Measurements from ENCODE around the gene C1orf74. TPM values are rescaled to one million over a fixed set of nuclear protein-coding genes. Genes with fewer than 3 reads are reported as not detected.

C1orf74 gene
- polyA plus RNA-seq, result under 1 TPM; 0.22 to 0.56 (median 0.44) TPM

DNA sequence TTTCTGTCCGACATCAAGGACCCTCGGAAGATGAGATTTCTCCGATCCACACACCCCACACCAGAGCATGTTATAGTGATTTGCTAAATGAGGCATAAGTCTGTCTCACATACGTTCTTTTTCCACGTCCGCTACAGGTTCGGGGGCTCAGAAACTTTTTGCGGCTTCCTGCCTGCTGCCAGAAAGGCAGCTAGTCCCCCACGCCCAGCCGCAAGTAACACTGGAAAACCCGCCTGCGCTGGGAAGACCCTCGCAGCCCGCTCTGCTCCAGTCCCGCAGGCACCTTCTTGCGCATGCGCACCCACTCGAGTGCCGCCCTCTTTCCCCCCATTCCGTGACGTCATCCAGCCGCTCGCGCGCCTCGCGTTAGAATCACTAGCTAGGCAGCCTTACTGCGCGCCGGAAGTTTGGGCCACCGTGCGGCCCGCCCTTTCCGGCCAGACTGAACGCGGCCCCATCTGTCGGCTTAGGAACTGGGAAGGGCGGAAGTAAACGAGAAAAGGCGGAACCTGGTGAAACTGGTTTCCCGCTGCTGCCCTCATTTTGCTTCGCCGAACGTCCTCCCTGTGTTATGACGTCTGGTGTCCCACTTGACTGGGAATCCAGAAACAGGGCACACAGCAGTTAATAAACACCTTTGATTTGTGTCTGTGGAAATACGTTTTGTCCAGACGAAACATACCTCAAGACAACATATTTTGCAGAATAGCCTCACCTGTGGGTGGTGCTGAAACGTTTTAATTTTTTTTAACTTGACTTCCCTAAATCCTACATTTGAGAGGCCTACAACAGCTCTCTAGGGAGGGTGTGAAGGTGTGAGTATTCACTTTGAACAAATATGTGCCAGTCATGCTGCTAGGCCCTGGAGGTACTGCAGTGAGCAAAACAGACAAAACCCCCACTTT lies at the start of gene C1orf74:
Gene C1orf74 (minus strand): TSS at position 295 of the 905 bp plus-strand sequence. CDS start 925 bp downstream, outside the sequence.
- WGBS, 3 donors, result 3 to 4% (median 3%) methylated on average over 48 of the region's 48 CpGs
- no peak within 1 kb of the TSS for H3K27ac ChIP-seq (ENCODE audit: low read depth, low read length)

DNA sequence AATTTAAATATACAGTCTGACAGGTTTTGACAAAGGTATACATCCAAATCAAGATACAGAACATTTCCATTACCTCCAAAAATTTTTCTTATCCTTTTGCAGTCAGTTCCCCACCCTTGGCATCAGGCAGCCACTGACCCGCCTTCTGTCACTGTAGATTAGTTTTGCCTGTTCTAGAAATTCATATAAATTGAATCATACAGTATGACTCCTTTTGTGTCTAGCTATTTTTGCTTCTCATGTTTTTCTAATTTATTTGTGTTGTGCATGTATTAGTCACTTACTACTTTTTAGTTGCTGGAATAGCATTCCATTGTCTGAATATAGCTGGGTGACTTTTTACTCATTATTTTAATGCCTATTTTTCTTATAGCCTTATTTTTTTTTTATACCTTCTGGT lies 47.3 kb upstream of the C1orf74 start:
- no peak overlapping the region for H3K27ac ChIP-seq (ENCODE audit: low read depth, low read length)
- WGBS, 3 donors, result 90 to 98% (median 97%) methylated on average over 1 of the region's 1 CpG

GRCh38 chr1:209830722-209831121 lies 46.4 kb upstream of the C1orf74 start:
- H3K27ac ChIP-seq (ENCODE audit: low read depth, low read length), result no peak overlapping the region
- 89 to 90% (median 89%) methylated on average over 3 of the region's 3 CpGs for WGBS, 3 donors

- no peak overlapping the region for H3K27ac ChIP-seq (ENCODE audit: low read depth, low read length)
- 79 to 89% (median 87%) methylated on average over 2 of the region's 2 CpGs for WGBS, 3 donors
Observed at GRCh38 chr1:209829716-209830115, 45.4 kb upstream of the C1orf74 start.

DNA sequence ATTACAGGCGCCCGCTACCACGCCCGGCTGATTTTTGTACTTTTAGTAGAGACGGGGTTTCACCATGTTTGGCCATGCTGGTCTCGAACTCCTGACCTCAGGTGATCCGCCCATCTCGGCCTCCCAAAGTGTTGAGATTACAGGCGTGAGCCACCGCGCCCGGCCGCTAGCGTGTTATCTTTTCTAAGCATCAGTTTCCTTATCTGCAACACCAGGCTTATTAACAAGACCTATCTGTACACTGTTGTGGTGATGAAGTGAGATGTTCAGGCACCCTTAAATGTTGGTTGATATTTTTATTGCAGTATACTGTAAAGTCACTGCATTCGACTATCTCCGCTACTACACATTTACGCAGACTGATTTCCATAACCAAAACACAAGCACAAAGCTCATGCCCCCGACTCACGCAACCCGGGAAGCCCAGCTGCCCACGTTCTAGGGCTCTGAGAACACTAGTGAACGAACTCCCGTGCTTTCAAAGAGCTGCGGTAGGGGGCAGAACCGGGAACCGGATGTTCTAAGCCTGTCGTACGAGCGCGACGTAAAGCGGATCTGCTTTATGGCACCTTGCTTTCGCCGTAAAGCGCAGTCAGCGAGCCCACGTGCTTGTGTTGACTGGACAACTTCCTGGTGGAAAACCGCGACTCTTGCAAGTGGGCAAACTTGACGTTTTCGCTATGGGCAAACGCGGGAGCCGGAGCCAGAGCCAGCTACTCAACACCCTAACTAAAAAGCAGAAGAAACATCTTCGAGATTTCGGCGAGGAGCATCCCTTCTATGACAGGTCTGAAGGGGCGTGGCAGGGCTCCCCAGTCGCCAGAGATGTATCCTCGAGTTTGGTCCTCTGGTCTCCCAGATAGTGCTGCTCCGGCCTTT lies 43.3 kb upstream of the C1orf74 start, which contains the start of gene UTP25:
Gene UTP25 (plus strand): TSS at position 589 of the 879 bp plus-strand sequence. CDS start 92 bp downstream, at position 681.
- H3K27ac ChIP-seq (ENCODE audit: low read depth, low read length), result no peak within 1 kb of the TSS
- WGBS, 3 donors, result 18 to 20% (median 19%) methylated on average over 51 of the region's 51 CpGs

DNA sequence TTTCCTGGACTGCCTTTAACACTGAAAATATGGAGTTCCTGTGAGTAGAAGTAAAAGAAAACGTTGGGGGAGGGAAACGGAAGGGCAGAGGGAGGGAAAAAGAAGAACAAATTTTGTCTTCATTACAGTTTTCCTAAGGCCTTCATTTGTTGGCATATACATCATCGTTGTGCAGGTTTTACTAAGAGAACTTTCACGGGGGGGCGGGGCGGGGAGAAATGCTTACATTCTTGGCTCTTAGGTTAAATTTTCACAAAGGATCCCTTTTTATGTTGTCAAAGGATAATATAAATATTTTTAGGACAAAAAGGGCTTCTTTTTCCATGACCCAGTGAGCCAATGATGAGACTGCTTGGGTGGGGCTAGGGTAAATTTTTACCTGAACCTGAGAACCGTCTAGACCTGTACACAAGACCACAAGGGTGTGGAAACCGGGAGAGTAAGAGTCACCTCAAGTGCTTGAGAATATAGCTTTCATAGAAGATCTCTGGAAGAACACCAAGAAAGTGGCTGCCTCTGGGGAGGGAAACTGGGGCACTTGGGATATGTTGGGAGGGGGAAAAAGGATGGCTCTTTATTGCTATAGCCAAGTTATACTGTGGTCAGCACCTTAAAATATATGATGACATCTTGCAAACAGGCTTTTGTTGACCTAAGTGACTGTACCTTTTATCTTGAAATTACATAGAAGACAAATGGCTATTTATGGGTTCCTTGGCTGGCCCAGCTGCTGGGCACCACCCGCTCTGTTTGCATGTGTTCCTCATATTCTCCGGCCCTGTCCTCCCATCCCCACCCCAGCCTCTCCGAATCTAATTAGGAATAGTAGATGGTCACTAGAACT lies 41.5 kb upstream of the C1orf74 start:
- 66 to 81% (median 80%) methylated on average over 11 of the region's 11 CpGs for WGBS, 3 donors
- no peak overlapping the region for H3K27ac ChIP-seq (ENCODE audit: low read depth, low read length)

DNA sequence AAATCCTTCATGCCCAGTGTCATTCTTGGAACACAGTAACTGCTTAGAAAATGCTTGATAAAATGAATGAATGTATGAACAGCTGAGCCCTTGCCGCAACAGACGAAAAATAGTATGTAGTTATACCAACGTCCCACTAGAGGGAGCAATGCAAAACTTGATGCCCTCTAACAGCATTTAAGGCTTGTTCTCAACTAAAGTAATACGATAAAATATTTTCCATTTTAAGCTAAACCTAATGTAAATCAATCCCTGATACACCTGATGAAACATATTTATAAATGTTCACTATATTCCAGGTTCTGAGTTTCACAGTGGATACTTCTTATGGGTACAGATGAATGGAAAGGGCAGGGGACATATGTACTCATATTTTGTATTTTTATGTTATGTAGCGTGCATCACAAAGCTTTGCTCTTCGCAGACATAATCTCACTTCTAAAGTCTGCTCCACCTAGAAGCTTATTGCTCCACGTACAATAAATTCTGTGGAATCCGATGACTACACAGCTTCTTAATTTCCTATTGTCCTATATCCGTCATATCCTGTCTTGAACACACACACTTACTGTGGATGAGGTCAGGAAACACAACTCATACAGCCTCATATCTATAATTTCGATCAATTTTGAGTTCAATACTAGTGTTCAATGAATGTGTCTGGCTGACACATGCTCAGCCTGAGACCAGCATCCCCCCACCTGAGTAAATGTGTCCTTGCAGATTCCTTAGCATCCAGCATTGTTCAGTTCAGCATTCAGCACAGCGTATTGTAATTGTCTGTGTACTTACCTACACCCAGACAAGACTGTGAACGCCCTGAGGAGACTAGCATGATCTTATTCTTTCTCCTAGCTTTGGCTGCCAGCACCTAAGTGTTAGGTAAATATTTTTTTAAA lies 39.0 kb upstream of the C1orf74 start:
- 37 to 38% (median 38%) methylated on average over 12 of the region's 12 CpGs for WGBS, 3 donors
- H3K27ac ChIP-seq (ENCODE audit: low read depth, low read length), result no peak overlapping the region

DNA sequence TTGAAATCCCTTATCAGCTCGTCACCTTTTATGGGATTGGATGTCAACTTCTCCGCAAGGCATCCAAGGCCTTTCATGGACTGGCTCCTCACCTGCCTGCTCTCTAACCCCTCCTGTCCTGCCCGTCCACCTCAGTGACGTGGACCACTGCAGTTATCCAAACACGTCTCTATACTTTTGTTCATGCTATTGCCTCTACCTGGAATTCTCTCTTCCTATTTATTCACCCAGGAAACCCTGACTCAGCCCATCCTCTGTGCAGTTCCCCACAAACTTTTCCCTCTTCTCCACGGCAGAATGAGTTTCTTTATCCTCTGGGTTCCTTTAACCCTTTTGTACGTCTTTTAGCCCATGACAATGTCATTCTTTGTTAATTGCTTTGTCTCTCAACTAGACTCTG lies 38.3 kb upstream of the C1orf74 start:
- H3K27ac ChIP-seq (ENCODE audit: low read depth, low read length), result no peak overlapping the region
- 41 to 72% (median 58%) methylated on average over 7 of the region's 7 CpGs for WGBS, 3 donors

DNA sequence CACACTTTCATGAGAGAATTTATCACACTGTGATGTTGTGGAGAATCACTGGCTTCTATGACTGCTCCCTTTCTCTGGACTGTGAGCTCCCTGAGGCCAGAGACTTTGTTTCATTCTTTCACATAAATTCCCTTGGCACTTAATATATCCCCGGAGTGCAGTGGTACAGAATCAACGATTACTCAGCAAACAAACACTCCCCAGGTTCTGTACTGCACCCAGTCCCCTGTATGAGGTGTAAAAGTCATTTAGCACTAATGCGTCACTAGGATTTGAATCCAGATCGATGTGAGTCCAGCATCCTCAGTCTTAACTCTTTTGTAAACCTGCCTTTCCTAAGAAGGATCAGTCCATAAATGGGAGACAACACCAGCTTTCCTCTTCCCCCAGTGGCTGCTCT lies 36.6 kb upstream of the C1orf74 start:
- WGBS, 3 donors, result 45 to 71% (median 70%) methylated on average over 4 of the region's 4 CpGs
- H3K27ac ChIP-seq (ENCODE audit: low read depth, low read length), result no peak overlapping the region

- 25 to 43% (median 41%) methylated on average over 1 of the region's 1 CpG for WGBS, 3 donors
- H3K27ac ChIP-seq (ENCODE audit: low read depth, low read length), result no peak overlapping the region
Observed at GRCh38 chr1:209819058-209819457, 34.7 kb upstream of the C1orf74 start.

DNA sequence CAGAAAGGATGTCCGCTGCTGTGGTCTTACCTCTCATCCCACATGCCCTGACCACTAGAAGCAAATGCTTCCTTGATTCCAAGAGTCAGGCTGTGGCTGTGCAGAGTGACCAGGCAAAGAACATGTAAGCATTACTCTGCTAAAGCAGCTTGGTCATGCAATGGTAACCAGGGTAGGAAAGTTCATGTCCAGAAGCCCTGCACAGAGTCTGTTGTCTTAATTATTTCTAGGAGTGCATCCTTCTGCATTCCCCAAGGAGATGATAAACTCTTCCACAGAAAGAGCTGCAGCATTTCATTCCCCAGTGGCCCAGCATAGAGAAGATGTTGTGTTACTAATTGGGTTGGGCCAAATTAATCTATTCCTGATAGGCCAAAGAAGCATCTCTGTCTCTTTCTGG lies 33.3 kb upstream of the C1orf74 start:
- 85 to 94% (median 92%) methylated on average over 1 of the region's 1 CpG for WGBS, 3 donors
- H3K27ac ChIP-seq (ENCODE audit: low read depth, low read length), result no peak overlapping the region

DNA sequence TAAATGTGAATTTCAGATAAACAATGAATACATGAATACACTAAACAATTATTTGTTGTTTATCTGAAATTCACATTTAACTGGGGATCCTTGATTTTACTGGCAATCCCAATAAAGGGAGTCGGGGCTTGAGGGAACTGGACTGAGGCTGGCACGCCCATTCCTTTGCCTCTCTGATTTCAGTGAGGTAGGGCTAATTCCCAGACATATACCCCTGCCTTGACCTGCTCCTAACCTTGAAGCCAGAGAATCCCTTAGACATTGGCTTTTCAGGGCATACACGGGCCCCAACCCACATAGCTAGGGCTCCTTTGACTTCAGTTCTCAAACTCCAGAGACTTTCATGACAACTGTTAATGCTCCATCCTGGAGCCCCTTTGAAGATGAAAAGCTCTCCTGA lies 32.6 kb upstream of the C1orf74 start:
- H3K27ac ChIP-seq (ENCODE audit: low read depth, low read length), result no peak overlapping the region
- WGBS, 3 donors, result 60 to 82% (median 68%) methylated on average over 3 of the region's 3 CpGs

DNA sequence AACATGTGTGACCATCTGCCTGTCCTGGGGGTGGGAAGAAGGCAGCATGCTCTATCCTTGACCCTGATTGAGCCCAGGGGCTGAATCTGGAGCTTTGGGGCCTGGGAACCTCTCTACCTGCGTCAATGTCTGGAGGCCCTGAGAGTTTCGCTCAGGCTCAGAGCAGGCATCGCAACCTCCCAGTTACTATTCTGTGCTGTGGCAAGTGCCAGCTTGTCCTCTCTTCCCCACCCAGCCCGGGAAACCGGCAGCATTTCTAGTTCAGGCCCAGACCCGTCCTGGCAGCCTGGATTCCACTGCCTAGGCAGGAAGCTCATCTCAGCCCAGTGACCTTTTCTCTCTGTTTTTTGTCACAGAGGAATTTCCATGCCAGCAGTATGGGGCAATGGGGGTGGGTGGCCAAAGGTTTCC lies 31.6 kb upstream of the C1orf74 start:
- H3K27ac ChIP-seq (ENCODE audit: low read depth, low read length), result no peak overlapping the region
- 72 to 79% (median 73%) methylated on average over 6 of the region's 6 CpGs for WGBS, 3 donors

- no peak overlapping the region for H3K27ac ChIP-seq (ENCODE audit: low read depth, low read length)
- 70 to 76% (median 74%) methylated on average over 3 of the region's 3 CpGs for WGBS, 3 donors
Observed at GRCh38 chr1:209815490-209815889, 31.1 kb upstream of the C1orf74 start.

GRCh38 chr1:209813902-209814301 lies 29.5 kb upstream of the C1orf74 start:
- 84 to 87% (median 87%) methylated on average over 4 of the region's 4 CpGs for WGBS, 3 donors

GRCh38 chr1:209810783-209811182 lies 26.4 kb upstream of the C1orf74 start:
- 73 to 86% (median 85%) methylated on average over 5 of the region's 5 CpGs for WGBS, 3 donors
- no peak overlapping the region for H3K27ac ChIP-seq (ENCODE audit: low read depth, low read length)

More at GRCh38 chr1:209813902-209814301, 29.5 kb upstream of the C1orf74 start:
- H3K27ac ChIP-seq (ENCODE audit: low read depth, low read length), result no peak overlapping the region

- WGBS, 3 donors, result 85 to 95% (median 90%) methylated on average over 4 of the region's 4 CpGs
- H3K27ac ChIP-seq (ENCODE audit: low read depth, low read length), result no peak overlapping the region
Observed at GRCh38 chr1:209809611-209810010, 25.3 kb upstream of the C1orf74 start.

Data from adipose tissue (tissue), 3 donors.